HG02610 (cell line): ENCODE data around the gene JADE3.

ENCODE experiments used
- ATAC-seq: cut with Tn5 transposase; IDR thresholded peaks from one replicate; pipeline ENCODE4 v1.9.1; 2021; ENCODE audit warnings: mild to moderate bottlenecking, moderate library complexity; ENCODE audit not compliant: unreplicated experiment

Gene JADE3

GRCh38 chrX:47101206-47101605 lies 189.0 kb downstream of the JADE3 start:
- no peak for ATAC-seq
